Lower leg skin (tissue), 4 donors: Measurements from ENCODE around the gene GRID2. TPM values are rescaled to one million over a fixed set of nuclear protein-coding genes. Genes with fewer than 3 reads are reported as not detected.

Experiments
- DNase-seq, 2 donors: peaks; one replicate each; pipeline ENCODE4 v3.0.0-alpha.2; 2019; ENCODE audit warnings: low spot score in 2 of 2
- H3K4me3 ChIP-seq: fragments of 200-600 bp; sonication (generic); 2 replicates; pipeline ENCODE4 v1.5.1; 2017; ENCODE audit warnings: mild to moderate bottlenecking, low read depth; ENCODE audit not compliant: poor library complexity, severe bottlenecking
- CTCF ChIP-seq, 3 donors: fragments of 450-650 bp; IDR thresholded peaks; one replicate each; pipeline ENCODE4 v1.5.1; 2016; ENCODE audit warnings: antibody characterized with exemption in 3 of 3, mild to moderate bottlenecking in 3 of 3, moderate library complexity in 2 of 3
- POLR2A ChIP-seq, 2 donors: fragments of 450-650 bp; IDR thresholded peaks; one replicate each; pipeline ENCODE4 v1.6.1; 2016 to 2017; ENCODE audit warnings: antibody characterized with exemption in 2 of 2, mild to moderate bottlenecking in 1 of 2, moderate library complexity in 1 of 2
- WGBS, 2 donors: methylation state at CpG; one replicate each; pipeline ENCODE4 v1.1.5; 2018; 5-methylcytosine and 5-hydroxymethylcytosine counted together
- intact Hi-C: fragments of 100-400 bp; cut with DNase I; formaldehyde crosslinking; loops from one replicate; pipeline ENCODE4 v1.15.0; 2023; ENCODE audit warnings: low total_unique reads
- total RNA-seq, 4 donors: library from RNA; depleted of rRNA; stranded (reverse); fragments of >200 nt; gene quantifications; one replicate each; pipeline ENCODE4 v1.1.0, GENCODE V29; 2016

The GRID2 gene
- total RNA-seq, 4 donors from 2014 or later, result not detected

DNA sequence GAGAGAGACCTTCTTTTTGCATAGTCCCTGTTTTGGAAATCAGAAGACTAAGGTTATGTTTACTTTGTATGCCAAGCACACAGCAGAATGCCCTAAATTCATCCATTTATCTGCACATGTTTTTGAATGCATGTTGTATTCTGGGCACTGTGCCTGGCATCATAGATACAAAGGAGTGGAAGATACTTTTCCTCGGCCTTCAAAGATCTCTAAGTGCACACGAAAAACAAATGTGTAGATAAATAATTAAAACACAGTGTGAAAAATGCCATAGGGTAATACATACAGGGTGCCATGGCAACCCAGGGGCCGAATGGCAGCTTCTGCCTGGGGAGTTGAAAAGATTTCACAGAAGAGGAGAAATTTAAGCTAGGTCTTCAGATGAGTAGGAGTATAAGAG lies 1134.2 kb downstream of the GRID2 start:
- WGBS, 2 donors, result 48 to 66% methylated on average over 3 of the region's 3 CpGs
- intact Hi-C loops, result no loop called here

DNA sequence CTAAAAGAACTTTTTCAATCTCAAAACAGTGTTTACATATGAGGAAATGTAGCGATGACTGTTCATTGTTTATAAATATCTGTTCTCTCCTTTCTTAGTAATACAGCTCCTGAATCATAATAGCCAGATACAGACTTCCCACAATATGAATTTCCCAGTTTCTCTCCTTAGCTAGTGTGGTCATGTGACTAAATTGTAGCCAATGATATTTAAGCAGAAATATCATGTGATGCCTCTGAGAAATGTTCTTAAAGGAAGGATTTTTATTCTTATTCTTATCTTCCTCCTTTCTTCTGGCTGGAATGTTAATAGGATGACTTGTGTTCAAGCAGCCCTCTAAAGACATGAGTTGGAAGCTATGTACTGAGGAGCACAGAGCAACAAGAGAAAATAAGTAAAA lies 1141.1 kb downstream of the GRID2 start:
- TF ChIP-seq POLR2A (IDR thresholded peaks at IDR 0.05) (no peak), CTCF (IDR thresholded peaks at IDR 0.05) (no peak)
- 98 to 100% methylated on average over 1 of the region's 1 CpG for WGBS, 2 donors
- no peak overlapping the region for H3K4me3 ChIP-seq
- DNase-seq, result no peak
- intact Hi-C loops, result no loop called here

More for the DNA sequence above, 1134.2 kb downstream of the GRID2 start:
- TF ChIP-seq CTCF (IDR thresholded peaks at IDR 0.05), result no peak
- TF ChIP-seq POLR2A (IDR thresholded peaks at IDR 0.05), result no peak
- no peak for DNase-seq
- no peak overlapping the region for H3K4me3 ChIP-seq

- no peak overlapping the region for H3K4me3 ChIP-seq
- 82 to 84% methylated on average over 1 of the region's 1 CpG for WGBS, 2 donors
These were observed 1142.3 kb downstream of the GRID2 start for GRCh38 chr4:93446038-93446437.

DNA sequence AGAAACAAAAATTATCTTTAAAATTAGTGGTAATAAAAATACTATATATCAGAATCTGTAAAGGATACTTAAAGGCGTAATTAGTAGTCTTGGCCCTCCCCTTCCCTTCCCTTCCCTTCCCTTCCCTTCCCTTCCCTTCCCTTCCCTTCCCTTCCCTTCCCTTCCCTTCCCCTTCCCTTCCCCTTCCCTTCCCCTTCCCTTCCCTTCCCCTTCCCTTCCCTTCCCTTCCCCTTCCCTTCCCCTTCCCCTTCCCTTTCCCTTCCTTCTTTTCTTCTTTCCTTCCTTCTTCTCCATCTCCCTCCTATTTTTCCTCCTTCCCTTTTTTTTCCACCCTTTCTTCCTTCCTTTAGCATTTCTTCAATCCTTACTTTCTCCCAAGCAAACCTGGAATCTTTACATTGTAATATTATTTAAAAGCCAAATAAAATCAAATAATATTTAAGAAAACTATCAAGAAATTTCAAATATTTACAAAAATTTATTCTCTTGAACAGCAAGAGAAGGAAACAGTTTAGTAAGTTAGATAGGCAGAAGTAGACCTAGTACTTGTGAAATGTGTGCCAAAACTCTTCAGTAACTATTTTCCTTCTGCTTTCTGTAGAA lies 1145.0 kb downstream of the GRID2 start:
- DNase-seq, result no peak
- 90 to 92% methylated on average over 1 of the region's 1 CpG for WGBS, 2 donors
- intact Hi-C loops, result no loop called here
- no peak for TF ChIP-seq POLR2A (IDR thresholded peaks at IDR 0.05)
- no peak for TF ChIP-seq CTCF (IDR thresholded peaks at IDR 0.05)
- no peak overlapping the region for H3K4me3 ChIP-seq

More at GRCh38 chr4:93446038-93446437, 1142.3 kb downstream of the GRID2 start:
- intact Hi-C loops, result no loop called here
- DNase-seq, result no peak
- TF ChIP-seq CTCF (IDR thresholded peaks at IDR 0.05), result no peak
- TF ChIP-seq POLR2A (IDR thresholded peaks at IDR 0.05), result no peak

DNA sequence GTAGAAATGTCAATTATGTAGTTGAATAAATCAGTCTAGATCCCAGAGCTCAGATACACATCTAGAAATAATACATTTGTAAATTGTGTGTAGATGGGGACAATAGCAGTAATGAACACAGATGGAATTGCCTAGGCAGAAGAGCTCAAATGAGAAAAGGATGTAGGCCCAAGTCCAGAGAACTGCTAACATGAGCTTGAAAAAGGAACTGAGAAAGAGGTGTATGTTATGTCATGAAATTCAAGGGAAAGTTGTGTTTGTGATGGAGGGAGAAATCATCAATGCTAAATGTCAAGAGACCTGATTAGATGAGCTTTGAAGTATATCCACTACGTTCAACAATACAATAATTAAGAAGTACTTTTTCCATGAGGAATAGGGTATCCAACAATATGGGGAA lies 1148.2 kb downstream of the GRID2 start:
- WGBS, 2 donors, result 78 to 92% methylated on average over 1 of the region's 1 CpG
- intact Hi-C loops, result no loop called here
- no peak for TF ChIP-seq CTCF (IDR thresholded peaks at IDR 0.05)
- no peak for TF ChIP-seq POLR2A (IDR thresholded peaks at IDR 0.05)
- no peak for DNase-seq
- H3K4me3 ChIP-seq, result no peak overlapping the region

- TF ChIP-seq POLR2A (IDR thresholded peaks at IDR 0.05), result no peak
- no peak for TF ChIP-seq CTCF (IDR thresholded peaks at IDR 0.05)
- no peak for DNase-seq
- whole genome bisulfite sequencing, 2 donors, result 60 to 65% methylated on average over 3 of the region's 3 CpGs
- intact Hi-C loops, result no loop called here
- no peak overlapping the region for H3K4me3 ChIP-seq
These were observed 1157.8 kb downstream of the GRID2 start for GRCh38 chr4:93461541-93461940.
